Testis (tissue), 2 donors: ENCODE measurements around the gene COBL.

ENCODE experiments used
- POLR2A ChIP-seq: fragments of 450-650 bp; IDR thresholded peaks from one replicate; pipeline ENCODE4 v1.6.1; 2017; ENCODE audit warnings: antibody characterized with exemption, mild to moderate bottlenecking, moderate library complexity
- TF ChIP-seq, protein P1 (sequence below), 3 experiments: fragments of 450-650 bp in 2 of 3; fragments of 200-600 bp in 1 of 3; sonication (generic) in 1 of 3; IDR thresholded peaks; one replicate each; pipeline ENCODE4 v1.5.1; 2016 to 2019; ENCODE audit warnings: antibody characterized with exemption in 3 of 3, mild to moderate bottlenecking in 2 of 3, moderate library complexity in 1 of 3

DNA sequence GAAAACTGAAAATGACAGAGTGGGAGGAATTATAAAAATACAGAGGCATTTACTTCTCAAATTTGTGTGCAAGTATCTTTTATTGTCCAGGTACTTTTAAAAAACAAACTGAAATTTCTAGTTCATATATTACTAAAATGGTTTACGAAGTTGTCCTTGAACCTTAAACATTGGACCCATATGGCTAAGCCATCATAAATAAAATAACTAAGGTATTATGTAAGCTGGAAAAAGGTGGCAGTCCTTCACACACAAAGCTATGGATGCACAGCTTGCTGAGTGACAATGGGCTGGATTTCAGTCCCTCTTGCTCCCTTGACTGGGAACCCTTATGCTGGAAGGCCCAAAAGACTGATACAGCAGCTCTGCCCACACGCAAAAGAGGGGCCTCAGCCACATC, 66.1 kb downstream of the COBL start:
- TF ChIP-seq, protein P1, sequence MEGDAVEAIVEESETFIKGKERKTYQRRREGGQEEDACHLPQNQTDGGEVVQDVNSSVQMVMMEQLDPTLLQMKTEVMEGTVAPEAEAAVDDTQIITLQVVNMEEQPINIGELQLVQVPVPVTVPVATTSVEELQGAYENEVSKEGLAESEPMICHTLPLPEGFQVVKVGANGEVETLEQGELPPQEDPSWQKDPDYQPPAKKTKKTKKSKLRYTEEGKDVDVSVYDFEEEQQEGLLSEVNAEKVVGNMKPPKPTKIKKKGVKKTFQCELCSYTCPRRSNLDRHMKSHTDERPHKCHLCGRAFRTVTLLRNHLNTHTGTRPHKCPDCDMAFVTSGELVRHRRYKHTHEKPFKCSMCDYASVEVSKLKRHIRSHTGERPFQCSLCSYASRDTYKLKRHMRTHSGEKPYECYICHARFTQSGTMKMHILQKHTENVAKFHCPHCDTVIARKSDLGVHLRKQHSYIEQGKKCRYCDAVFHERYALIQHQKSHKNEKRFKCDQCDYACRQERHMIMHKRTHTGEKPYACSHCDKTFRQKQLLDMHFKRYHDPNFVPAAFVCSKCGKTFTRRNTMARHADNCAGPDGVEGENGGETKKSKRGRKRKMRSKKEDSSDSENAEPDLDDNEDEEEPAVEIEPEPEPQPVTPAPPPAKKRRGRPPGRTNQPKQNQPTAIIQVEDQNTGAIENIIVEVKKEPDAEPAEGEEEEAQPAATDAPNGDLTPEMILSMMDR (IDR thresholded peaks at IDR 0.05) = no peak
- no peak for TF ChIP-seq POLR2A
